Loucy (cell line): Measurements from ENCODE around the gene RIMBP2.

Source experiments
- H2AFZ ChIP-seq: fragments of 200-600 bp; sonication (generic); 2 replicates; pipeline ENCODE4 v1.6.0; 2016; ENCODE audit warnings: antibody characterized with exemption, mild to moderate bottlenecking, low read length, moderate library complexity
- H3F3A ChIP-seq: fragments of 200-600 bp; 2 replicates; pipeline ENCODE4 v1.6.0; 2016; ENCODE audit warnings: antibody characterized with exemption, low read depth, mild to moderate bottlenecking
- H3K27me3 ChIP-seq: fragments of 200-600 bp; sonication (generic); 2 replicates; pipeline ENCODE4 v1.6.1; 2014; ENCODE audit warnings: low read length, mild to moderate bottlenecking; ENCODE audit not compliant: insufficient read depth, poor library complexity, severe bottlenecking
- H3K36me3 ChIP-seq: fragments of 200-600 bp; sonication (generic); 2 replicates; pipeline ENCODE4 v1.6.1; 2016; ENCODE audit warnings: low read length; ENCODE audit not compliant: insufficient read depth
- H3K4me1 ChIP-seq: fragments of 200-600 bp; sonication (generic); 2 replicates; pipeline ENCODE4 v1.5.1; 2014; ENCODE audit warnings: low read length, mild to moderate bottlenecking; ENCODE audit not compliant: insufficient read depth, poor library complexity, severe bottlenecking
- H3K4me2 ChIP-seq: fragments of 200-600 bp; sonication (generic); 2 replicates; pipeline ENCODE4 v1.6.0; 2014; ENCODE audit warnings: antibody characterized with exemption, low read length, low read depth, mild to moderate bottlenecking; ENCODE audit not compliant: poor library complexity, severe bottlenecking
- H3K4me3 ChIP-seq: fragments of 200-600 bp; sonication (generic); 2 replicates; pipeline ENCODE4 v1.5.1; 2014; ENCODE audit warnings: low read length, mild to moderate bottlenecking, mixed read lengths; ENCODE audit not compliant: poor library complexity, severe bottlenecking
- H3K79me2 ChIP-seq: fragments of 200-600 bp; sonication (generic); 2 replicates; pipeline ENCODE4 v1.6.1; 2014; ENCODE audit warnings: low read length; ENCODE audit not compliant: insufficient read depth
- H3K9ac ChIP-seq: fragments of 200-600 bp; sonication (generic); 2 replicates; pipeline ENCODE4 v1.6.0; 2014; ENCODE audit warnings: mild to moderate bottlenecking, low read depth, low read length, moderate library complexity; ENCODE audit not compliant: poor library complexity, severe bottlenecking
- H3K9me2 ChIP-seq: fragments of 200-600 bp; sonication (generic); replicated peaks from 2 replicates; pipeline ENCODE4 v1.6.1; 2016; ENCODE audit warnings: low read depth, low read length, mixed read lengths
- H3K9me3 ChIP-seq: fragments of 200-600 bp; sonication (generic); 2 replicates; pipeline ENCODE4 v1.6.1; 2014; ENCODE audit warnings: mild to moderate bottlenecking, antibody characterized with exemption, low read length, low read depth; ENCODE audit not compliant: insufficient read depth
- H4K20me1 ChIP-seq: fragments of 200-600 bp; sonication (generic); 2 replicates; pipeline ENCODE4 v1.6.0; 2014; ENCODE audit warnings: antibody characterized with exemption, low read length, mild to moderate bottlenecking; ENCODE audit not compliant: insufficient read depth, poor library complexity, severe bottlenecking
- CTCF ChIP-seq: fragments of 200-600 bp; sonication (generic); conservative IDR thresholded peaks from 2 replicates; pipeline ENCODE4 v1.5.1; 2014; ENCODE audit warnings: mild to moderate bottlenecking, antibody characterized with exemption, low read length
- EZH2phosphoT487 ChIP-seq: fragments of 200-600 bp; IDR thresholded peaks from 2 replicates; pipeline ENCODE4 v1.6.1; 2018; ENCODE audit warnings: antibody characterized with exemption, mild to moderate bottlenecking, moderate library complexity, borderline replicate concordance

RIMBP2 gene

DNA sequence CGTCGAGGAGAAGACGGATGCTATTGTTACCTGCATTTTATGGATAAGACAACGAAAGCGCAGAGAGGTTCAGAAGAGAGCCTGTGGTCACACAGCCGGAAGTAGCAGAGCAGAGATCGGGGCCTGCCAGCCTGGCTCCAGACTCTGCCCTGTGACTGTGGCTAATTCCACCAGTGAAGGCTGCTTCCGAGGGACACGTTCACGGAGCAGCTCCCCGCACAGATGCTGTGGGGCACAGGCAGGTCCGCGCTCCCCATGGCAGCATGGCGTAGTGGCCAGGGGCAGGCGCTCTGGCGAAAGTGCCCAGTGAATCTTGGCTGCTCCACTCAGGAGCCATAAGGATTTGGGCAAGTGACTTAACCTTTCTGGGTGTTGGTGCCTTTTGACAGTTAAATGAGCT is 9.8 kb downstream of the RIMBP2 start:
- Histone ChIP-seq H3K9me2 (no peaks in the 10 kb centered on the region), H3K4me3 (no peak overlapping the region), H3K9ac (no peak overlapping the region), H3K36me3 (no peaks in the 10 kb centered on the region), H3K4me2 (no peak overlapping the region), H3K27me3 (no peaks in the 10 kb centered on the region), H3F3A (no peaks in the 10 kb centered on the region), H3K79me2 (no peaks in the 10 kb centered on the region), H2AFZ (no peak overlapping the region), H3K9me3 (peaks cover 4% of the 10 kb centered on the region; the same call in 1 of the 2 replicates), H4K20me1 (no peaks in the 10 kb centered on the region), H3K4me1 (no peaks in the 10 kb centered on the region)
- no peak for TF ChIP-seq CTCF
- no peak for TF ChIP-seq EZH2phosphoT487

GRCh38 chr12:130705178-130705822 is 10.8 kb downstream of the RIMBP2 start:
- Histone ChIP-seq H3K9me2 (no peaks in the 10 kb centered on the region), H2AFZ (no peak overlapping the region), H3K9me3 (peaks cover 4% of the 10 kb centered on the region; the same call in 1 of the 2 replicates), H4K20me1 (no peaks in the 10 kb centered on the region), H3K79me2 (no peaks in the 10 kb centered on the region), H3K4me2 (no peak overlapping the region), H3K4me1 (no peaks in the 10 kb centered on the region), H3K4me3 (no peak overlapping the region), H3K36me3 (no peaks in the 10 kb centered on the region), H3F3A (no peaks in the 10 kb centered on the region), H3K27me3 (no peaks in the 10 kb centered on the region), H3K9ac (no peak overlapping the region)
- TF ChIP-seq EZH2phosphoT487, result no peak
- no peak for TF ChIP-seq CTCF

DNA sequence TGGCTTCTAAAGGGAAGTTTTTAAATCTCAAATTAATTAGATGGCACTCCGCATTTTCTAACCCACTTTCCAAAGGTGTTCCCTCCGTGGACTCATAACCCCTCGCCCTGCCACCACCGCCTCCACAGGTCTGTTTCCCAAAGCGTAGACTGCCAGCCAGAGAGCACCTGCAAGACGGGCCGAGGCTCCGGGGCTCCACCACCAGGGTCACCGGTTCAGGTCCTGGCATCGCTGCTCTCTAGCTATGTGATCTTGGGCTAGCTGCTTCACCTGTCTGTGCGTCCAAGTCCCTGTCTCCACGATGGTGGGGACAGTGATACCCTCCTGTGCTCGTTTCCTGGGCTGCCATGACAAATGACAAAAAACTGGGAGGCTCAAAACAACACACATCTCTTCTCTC is 11.5 kb downstream of the RIMBP2 start:
- Histone ChIP-seq H3K4me2 (no peak overlapping the region), H3K79me2 (no peaks in the 10 kb centered on the region), H3K27me3 (no peaks in the 10 kb centered on the region), H3K4me1 (no peaks in the 10 kb centered on the region), H2AFZ (no peak overlapping the region), H3K4me3 (no peak overlapping the region), H3K9ac (no peak overlapping the region), H3K36me3 (no peaks in the 10 kb centered on the region), H3K9me3 (peaks cover 4% of the 10 kb centered on the region; the same call in 1 of the 2 replicates), H3K9me2 (no peaks in the 10 kb centered on the region), H4K20me1 (no peaks in the 10 kb centered on the region), H3F3A (no peaks in the 10 kb centered on the region)
- no peak for TF ChIP-seq EZH2phosphoT487
- no peak for TF ChIP-seq CTCF
